ENCODE measurements around the gene ABCC8.

ABCC8 gene

GRCh38 chr11:17386331-17387084 lies 90.1 kb downstream of the ABCC8 start:
- H3K36me3 Mint-ChIP-seq: no peaks in the 10 kb centered on the region
- no peak overlapping the region for H3K4me3 Mint-ChIP-seq
- H3K4me1 Mint-ChIP-seq: peaks cover 4% of the 10 kb centered on the region
- no peak overlapping the region for H3K27ac Mint-ChIP-seq
- no peaks in the 10 kb centered on the region for H3K9me3 Mint-ChIP-seq
- H3K27me3 Mint-ChIP-seq: no peaks in the 10 kb centered on the region

- H3K9me3 Mint-ChIP-seq: no peaks in the 10 kb centered on the region
- no peaks in the 10 kb centered on the region for H3K27me3 Mint-ChIP-seq
- H3K4me1 Mint-ChIP-seq: peaks cover 4% of the 10 kb centered on the region
- H3K36me3 Mint-ChIP-seq: no peaks in the 10 kb centered on the region
- H3K27ac Mint-ChIP-seq: no peak overlapping the region
- no peak overlapping the region for H3K4me3 Mint-ChIP-seq
These were observed 90.7 kb downstream of the ABCC8 start for GRCh38 chr11:17385926-17386325.

GRCh38 chr11:17385492-17385891 lies 91.2 kb downstream of the ABCC8 start:
- H3K9me3 Mint-ChIP-seq: no peaks in the 10 kb centered on the region
- H3K4me1 Mint-ChIP-seq: peaks cover 4% of the 10 kb centered on the region
- H3K27me3 Mint-ChIP-seq: no peaks in the 10 kb centered on the region
- no peaks in the 10 kb centered on the region for H3K36me3 Mint-ChIP-seq
- no peak overlapping the region for H3K27ac Mint-ChIP-seq
- no peak overlapping the region for H3K4me3 Mint-ChIP-seq

GRCh38 chr11:17384002-17384511 lies 92.6 kb downstream of the ABCC8 start:
- Mint-ChIP-seq H3K27ac (no peak overlapping the region), H3K4me1 (peaks cover 4% of the 10 kb centered on the region), H3K27me3 (no peaks in the 10 kb centered on the region), H3K4me3 (no peak overlapping the region), H3K36me3 (no peaks in the 10 kb centered on the region), H3K9me3 (no peaks in the 10 kb centered on the region)

GRCh38 chr11:17383461-17383860 lies 93.2 kb downstream of the ABCC8 start:
- no peaks in the 10 kb centered on the region for H3K36me3 Mint-ChIP-seq

GRCh38 chr11:17382046-17382728 lies 94.5 kb downstream of the ABCC8 start:
- no peaks in the 10 kb centered on the region for H3K4me1 Mint-ChIP-seq
- no peaks in the 10 kb centered on the region for H3K36me3 Mint-ChIP-seq
- H3K27me3 Mint-ChIP-seq: no peaks in the 10 kb centered on the region
- no peaks in the 10 kb centered on the region for H3K9me3 Mint-ChIP-seq
- H3K4me3 Mint-ChIP-seq: no peak overlapping the region
- no peak overlapping the region for H3K27ac Mint-ChIP-seq

More at GRCh38 chr11:17383461-17383860, 93.2 kb downstream of the ABCC8 start:
- no peak overlapping the region for H3K4me3 Mint-ChIP-seq
- H3K27me3 Mint-ChIP-seq: no peaks in the 10 kb centered on the region
- H3K27ac Mint-ChIP-seq: no peak overlapping the region
- H3K9me3 Mint-ChIP-seq: no peaks in the 10 kb centered on the region
- peaks cover 4% of the 10 kb centered on the region for H3K4me1 Mint-ChIP-seq

- H3K27me3 Mint-ChIP-seq: no peaks in the 10 kb centered on the region
- no peak overlapping the region for H3K4me3 Mint-ChIP-seq
- H3K9me3 Mint-ChIP-seq: no peaks in the 10 kb centered on the region
- no peak overlapping the region for H3K27ac Mint-ChIP-seq
- H3K4me1 Mint-ChIP-seq: no peaks in the 10 kb centered on the region
- H3K36me3 Mint-ChIP-seq: no peaks in the 10 kb centered on the region
These were observed 95.5 kb downstream of the ABCC8 start for GRCh38 chr11:17381156-17381555.

GRCh38 chr11:17379383-17380180 lies 97.1 kb downstream of the ABCC8 start:
- Mint-ChIP-seq H3K36me3 (no peaks in the 10 kb centered on the region), H3K27ac (no peak overlapping the region), H3K4me1 (no peaks in the 10 kb centered on the region), H3K4me3 (no peak overlapping the region), H3K9me3 (no peaks in the 10 kb centered on the region), H3K27me3 (no peaks in the 10 kb centered on the region)

GRCh38 chr11:17378655-17379054 lies 98.0 kb downstream of the ABCC8 start:
- no peak overlapping the region for H3K4me3 Mint-ChIP-seq
- H3K27ac Mint-ChIP-seq: no peak overlapping the region
- H3K9me3 Mint-ChIP-seq: no peaks in the 10 kb centered on the region
- H3K36me3 Mint-ChIP-seq: peaks cover 2% of the 10 kb centered on the region
- no peaks in the 10 kb centered on the region for H3K27me3 Mint-ChIP-seq
- H3K4me1 Mint-ChIP-seq: no peaks in the 10 kb centered on the region

GRCh38 chr11:17376493-17376892 lies 100.2 kb downstream of the ABCC8 start:
- peaks cover 7% of the 10 kb centered on the region for H3K9me3 Mint-ChIP-seq
- H3K27ac Mint-ChIP-seq: no peak overlapping the region
- no peaks in the 10 kb centered on the region for H3K27me3 Mint-ChIP-seq
- H3K4me1 Mint-ChIP-seq: no peaks in the 10 kb centered on the region
- H3K36me3 Mint-ChIP-seq: peaks cover 17% of the 10 kb centered on the region
- H3K4me3 Mint-ChIP-seq: no peak overlapping the region

GRCh38 chr11:17375547-17375946 lies 101.1 kb downstream of the ABCC8 start:
- Mint-ChIP-seq H3K4me1 (no peaks in the 10 kb centered on the region), H3K36me3 (peaks cover 26% of the 10 kb centered on the region), H3K9me3 (peaks cover 15% of the 10 kb centered on the region), H3K4me3 (no peak overlapping the region), H3K27me3 (no peaks in the 10 kb centered on the region), H3K27ac (no peak overlapping the region)

GRCh38 chr11:17371614-17372013 lies 105.0 kb downstream of the ABCC8 start:
- H3K27ac Mint-ChIP-seq: no peak overlapping the region
- peaks cover 24% of the 10 kb centered on the region for H3K9me3 Mint-ChIP-seq

GRCh38 chr11:17369684-17370243 lies 106.9 kb downstream of the ABCC8 start:
- Mint-ChIP-seq H3K4me3 (no peak overlapping the region), H3K9me3 (peaks cover 24% of the 10 kb centered on the region), H3K27me3 (no peaks in the 10 kb centered on the region), H3K4me1 (no peaks in the 10 kb centered on the region), H3K36me3 (peaks cover 49% of the 10 kb centered on the region), H3K27ac (no peak overlapping the region)

More at GRCh38 chr11:17371614-17372013, 105.0 kb downstream of the ABCC8 start:
- Mint-ChIP-seq H3K36me3 (peaks cover 49% of the 10 kb centered on the region), H3K27me3 (no peaks in the 10 kb centered on the region), H3K4me3 (no peak overlapping the region), H3K4me1 (no peaks in the 10 kb centered on the region)

GRCh38 chr11:17369094-17369493 lies 107.6 kb downstream of the ABCC8 start:
- Mint-ChIP-seq H3K4me3 (no peak overlapping the region), H3K27ac (no peak overlapping the region), H3K4me1 (no peaks in the 10 kb centered on the region), H3K9me3 (peaks cover 24% of the 10 kb centered on the region), H3K36me3 (peaks cover 47% of the 10 kb centered on the region), H3K27me3 (no peaks in the 10 kb centered on the region)

GRCh38 chr11:17368551-17368950 lies 108.1 kb downstream of the ABCC8 start:
- Mint-ChIP-seq H3K27me3 (no peaks in the 10 kb centered on the region), H3K36me3 (peaks cover 47% of the 10 kb centered on the region), H3K4me3 (no peak overlapping the region), H3K27ac (no peak overlapping the region), H3K4me1 (no peaks in the 10 kb centered on the region), H3K9me3 (peaks cover 24% of the 10 kb centered on the region)
